ENCODE measurements around the gene ETV6.

ETV6 gene

DNA sequence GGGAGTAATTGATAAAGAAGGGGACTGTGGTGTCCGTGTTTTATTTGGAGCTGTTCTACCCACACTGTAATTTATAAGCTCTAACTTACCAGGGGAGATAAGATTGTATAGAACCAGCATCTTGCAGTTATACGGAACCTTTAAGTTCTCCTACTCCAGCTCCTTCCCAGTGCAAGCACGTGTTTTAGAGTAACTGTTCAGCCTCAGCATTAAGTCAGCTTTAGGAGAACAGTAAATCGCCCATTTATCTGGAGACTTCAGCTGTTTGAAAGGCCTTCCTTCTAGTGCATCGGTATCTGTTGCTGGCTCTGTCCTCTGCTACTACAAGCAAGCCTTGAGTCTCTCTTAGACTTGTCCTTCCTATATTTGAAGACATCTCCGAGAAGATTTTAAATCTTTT, 95.6 kb downstream of the ETV6 start:
- no peak for DNase-seq

DNA sequence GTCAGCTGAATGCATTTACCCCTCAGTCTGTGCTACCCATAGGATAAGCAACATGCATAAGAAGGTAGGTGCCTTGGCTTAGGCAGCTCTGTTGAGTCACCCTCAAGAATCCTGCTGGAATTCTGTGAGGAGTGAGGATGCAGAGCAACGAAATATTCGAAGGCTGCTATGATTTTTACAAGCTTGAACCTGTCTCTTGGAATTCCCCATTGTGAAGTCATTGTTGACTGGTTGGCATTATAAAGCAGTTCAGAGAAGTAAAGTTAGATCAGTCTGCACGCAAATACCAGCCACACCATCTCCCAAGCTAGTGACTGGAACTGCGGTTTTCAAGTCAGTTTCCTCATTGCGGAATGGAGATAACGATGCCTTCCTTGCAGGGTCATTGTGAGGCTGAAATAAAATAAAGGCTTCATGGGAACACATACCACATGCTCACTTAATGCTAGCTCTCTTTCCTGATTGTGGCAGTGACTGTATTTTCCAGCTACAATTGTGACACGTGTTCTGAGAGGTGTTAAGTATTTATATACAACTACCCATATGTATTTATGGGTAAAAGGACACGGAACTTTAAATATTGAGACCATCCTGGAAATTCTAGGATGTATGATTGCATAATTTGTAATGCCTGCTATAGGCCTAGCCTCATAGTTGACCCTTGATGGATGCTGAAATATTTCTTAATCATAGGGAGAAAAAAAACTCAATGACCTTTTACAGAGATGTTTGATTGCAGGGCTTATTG, 96.7 kb downstream of the ETV6 start:
- DNase-seq: peak; percentile 53

DNA sequence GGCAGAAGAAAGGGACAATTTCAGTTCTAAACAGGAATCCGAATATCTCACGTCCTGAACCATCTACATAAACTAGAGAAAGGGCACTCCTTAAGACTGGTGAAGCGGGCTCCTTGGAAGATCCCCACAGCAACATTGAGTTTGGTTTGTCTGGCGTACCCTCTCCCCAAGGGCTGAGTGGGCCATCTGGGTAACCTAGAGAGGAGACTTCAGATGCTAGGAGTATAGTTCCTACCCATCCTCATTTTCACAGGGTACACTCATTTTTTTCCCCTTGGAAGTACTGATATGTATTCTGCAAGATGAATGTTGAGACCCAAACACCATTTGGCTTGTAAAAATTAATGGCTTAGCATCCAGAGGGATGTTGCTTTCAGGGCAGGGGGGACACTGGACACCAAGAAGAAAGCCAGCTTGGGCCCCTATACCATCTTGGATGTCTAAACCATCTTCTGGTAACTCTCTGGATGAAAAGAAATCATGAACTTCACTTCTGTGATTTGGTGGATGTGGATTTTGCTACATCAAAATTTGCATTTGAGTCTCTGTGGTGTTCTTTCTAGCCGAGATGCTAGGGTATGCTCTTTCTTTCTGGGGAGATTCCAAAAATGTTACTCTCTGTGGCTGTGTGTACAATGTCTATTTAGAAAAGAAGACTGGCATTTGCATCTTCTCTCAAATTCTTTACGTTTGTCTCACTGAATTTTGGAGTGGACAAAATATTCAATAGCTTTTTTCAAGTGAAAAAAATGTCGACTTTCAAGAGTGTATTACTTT, 97.7 kb downstream of the ETV6 start:
- no peak for DNase-seq

DNA sequence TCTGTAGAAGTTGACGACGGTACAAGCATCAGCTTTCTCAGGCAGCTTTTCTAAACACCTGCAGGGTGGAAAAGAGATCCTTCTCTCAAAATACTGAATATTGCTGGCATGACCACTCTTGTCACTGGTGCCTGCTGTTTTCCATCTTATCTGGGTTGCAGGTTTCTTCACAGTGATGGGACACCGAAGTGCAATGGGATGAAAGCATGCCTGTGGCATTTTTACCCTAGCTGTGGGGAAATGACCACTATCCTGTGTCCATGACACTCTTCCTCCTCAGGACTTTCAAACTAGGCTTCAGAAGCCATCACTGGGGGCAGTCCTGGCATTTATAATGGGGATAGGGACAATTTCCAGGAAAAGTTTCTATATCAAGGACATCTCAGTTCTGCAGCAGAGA, 98.5 kb downstream of the ETV6 start:
- no peak for DNase-seq

DNA sequence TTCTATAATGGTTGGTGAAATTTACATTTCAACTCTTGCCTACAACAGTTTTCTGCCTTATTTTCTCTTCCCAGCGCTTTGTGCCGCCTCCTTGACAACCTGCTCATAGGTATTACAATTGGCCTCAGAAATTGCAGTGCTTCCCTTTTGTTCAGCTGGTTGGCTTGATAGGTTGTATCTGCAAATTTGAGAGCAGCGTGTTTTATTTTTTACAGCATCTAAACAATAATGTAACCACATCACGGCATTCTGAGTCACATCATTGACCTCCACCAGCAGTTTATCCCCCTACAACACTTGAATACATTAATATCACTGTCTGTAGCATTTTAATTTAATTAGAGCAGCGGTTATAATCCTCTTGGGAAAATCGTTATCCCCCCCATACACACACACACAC, 99.4 kb downstream of the ETV6 start:
- no peak for DNase-seq

DNA sequence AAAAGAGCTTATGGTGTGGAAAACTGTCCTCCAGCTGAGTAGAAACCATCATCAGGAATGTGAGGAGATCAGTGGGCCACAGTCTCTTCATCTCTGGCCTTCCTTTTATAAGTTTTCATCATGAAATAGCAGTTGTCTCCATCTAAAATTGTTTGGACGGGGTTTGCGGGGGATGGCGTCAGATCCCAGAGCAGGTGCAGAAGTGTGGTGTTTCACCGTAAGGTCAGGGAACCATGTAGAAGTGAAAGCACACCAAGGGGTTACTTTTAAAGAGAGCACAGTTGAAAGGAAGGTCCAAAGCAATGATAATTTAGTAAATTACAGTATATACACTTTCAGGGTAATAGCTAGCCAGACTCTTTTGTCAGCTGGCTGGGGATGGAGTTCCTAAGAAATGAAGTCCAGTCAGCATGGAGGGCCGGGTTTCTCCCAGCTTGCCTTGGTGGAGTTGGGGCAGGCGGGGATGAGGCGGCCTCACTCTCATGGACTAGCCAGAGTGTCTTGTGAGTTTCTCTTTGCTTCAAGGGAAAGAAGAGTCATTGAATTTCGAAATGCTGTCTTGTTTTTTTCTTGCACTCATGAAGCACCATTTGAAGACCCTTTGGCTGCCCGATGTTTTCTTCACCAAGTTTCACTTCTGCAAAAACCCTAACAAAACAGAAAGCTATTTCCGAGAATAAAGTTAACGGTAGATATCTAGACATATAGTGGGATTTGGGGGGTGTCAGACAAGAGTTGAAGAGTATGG, 100.6 kb downstream of the ETV6 start:
- no peak for DNase-seq

DNA sequence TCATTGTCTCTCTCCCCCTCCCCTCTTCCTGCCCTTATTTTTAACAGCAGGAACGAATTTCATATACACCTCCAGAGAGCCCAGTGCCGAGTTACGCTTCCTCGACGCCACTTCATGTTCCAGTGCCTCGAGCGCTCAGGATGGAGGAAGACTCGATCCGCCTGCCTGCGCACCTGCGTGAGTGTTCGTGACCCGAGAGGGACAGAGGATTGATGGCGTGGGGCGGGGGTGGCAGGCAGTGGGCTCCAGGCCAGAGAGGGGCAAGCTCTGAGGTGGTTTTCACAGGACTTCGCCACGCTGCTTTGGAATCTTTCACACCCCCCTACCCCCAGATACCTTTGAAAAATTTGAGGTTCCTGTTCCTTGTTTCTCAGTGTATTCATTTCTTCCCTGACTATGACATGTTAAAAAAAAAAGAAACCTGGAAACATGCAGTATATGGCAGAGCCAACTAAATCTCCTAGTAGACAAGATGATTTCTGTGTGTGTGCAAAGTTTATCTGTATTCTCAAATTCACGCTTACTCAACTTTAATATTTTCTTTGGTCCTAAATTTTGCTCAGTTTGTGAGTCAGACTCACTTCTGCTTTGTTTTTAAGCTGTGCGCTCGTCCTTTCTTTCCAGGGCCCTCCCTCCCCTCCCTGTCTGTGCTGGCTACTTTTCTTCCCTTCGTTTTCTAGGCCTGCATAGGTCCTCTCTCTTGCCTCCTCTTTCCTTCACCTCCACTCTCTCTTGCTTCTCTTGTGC, 103.1 kb downstream of the ETV6 start:
- DNase-seq: no peak

DNA sequence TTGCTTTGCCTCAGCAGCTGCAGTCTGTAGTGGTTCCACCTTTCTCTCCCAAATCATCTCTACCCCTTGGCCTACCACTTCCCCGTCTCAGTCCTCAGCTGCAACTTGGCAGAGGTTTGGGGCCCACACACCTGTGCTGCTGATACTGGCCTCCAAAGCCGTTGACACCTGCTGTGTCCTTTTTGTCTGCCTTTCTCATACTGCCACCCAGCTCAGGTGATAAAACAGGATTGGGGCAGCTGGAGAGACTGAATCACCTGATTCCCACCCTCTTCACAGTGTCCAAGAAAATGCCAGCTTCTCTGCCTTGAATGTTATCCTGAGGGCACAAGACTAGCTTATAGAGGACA, 103.7 kb downstream of the ETV6 start:
- DNase-seq: no peak

DNA sequence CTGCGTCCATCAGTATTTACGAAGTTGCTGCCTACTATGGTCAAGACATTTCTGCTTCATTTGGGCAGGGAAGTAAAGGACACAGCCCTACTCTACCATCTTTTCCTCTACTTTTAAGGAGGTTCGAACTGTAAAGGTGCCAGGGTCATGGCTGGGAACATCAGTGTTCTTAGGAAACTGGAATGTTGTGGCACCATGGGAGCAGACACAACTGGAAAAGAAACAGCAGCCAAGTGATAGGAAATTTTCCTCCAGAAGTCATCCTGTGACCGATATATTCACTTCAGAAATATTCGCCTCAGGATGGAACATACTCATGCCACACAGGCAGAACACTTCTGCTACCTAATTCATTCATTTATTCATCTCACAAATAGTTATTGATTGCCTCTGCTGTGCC, 104.4 kb downstream of the ETV6 start:
- no peak for DNase-seq

DNA sequence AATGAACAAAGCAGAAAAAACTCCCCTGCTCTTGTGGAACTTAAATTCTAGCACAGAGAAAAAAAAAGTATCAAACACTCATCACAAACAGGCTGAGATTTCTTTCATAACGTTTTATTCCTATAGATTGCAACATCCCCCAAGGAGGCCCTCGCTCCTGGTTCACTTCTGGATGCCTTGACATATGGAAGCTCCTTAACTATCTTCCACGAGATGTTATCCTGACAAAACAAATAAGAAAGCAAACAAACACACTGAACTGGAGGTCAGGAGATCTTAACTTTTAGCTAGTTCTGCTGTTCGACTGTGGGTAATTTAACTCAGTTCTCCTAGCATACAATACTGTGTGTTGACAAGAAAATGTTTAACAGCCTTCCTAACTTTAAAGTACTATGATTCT, 104.8 kb downstream of the ETV6 start:
- DNase-seq: no peak

DNA sequence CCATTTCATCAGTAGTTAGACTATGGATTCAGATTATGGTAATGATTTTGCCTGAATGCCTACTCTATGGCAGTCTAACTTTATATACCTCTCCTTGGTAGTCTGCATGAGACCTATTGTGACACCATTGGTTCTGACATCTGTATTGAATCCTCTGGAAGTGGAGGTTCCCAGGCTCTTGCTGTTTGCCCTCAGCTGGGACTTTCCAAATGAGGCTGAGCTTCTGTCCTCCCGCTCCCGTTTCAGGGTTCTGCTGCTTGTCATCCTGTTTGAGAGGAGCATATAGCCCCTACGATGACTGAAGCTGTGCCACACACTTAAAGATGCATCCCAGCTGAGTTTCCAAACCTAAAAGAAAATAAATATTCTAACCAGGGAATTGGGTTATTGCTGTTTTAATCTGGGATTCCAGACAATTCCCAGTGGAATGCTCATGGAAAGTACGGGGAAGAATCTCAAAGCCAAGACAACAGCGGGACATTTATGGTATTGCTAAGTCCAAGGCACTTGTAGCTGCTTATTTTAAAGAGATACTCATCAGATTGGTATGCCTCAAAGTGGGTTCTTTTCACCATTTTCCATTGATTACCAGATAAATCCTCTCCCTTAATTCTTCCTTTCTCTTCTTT, 105.9 kb downstream of the ETV6 start:
- no peak for DNase-seq

DNA sequence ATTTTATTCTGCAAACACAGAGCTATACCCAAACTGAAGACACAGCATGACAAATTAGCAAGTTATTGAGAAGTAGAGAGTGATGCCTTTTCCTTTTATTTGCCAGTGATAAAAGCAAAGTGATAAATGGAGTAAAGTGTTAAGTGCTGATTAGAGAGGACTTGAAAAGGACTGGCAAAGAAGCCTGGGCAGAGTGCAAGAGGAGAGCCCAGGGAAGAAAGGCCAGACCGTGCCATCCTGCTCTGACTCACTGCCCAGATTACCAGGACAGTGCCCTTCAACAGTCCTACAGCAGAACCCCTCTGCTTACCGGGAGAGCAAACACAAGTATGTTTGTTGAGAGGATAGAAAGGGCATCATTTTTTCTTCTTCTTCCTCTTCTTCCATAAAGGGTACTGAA, 106.5 kb downstream of the ETV6 start:
- DNase-seq: no peak

DNA sequence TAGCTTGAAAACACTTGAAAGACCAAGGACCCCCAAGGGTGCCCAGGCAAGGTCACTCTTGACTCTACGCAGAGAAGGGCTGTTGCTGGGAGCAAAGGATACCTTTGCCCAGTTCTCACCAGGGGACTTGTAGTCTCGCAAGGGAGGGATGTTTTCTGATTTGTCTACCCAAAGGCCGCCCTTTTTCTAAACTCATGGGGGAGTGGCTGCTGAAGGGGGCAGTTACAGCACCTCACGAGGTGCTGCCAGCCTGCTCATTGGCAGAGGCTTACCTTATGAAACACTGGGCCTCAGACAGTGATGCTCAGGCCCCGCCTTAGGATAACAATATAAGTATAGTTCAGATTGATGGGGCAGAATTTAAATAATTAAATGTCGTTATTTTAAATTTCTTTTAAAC, 107.0 kb downstream of the ETV6 start:
- no peak for DNase-seq

DNA sequence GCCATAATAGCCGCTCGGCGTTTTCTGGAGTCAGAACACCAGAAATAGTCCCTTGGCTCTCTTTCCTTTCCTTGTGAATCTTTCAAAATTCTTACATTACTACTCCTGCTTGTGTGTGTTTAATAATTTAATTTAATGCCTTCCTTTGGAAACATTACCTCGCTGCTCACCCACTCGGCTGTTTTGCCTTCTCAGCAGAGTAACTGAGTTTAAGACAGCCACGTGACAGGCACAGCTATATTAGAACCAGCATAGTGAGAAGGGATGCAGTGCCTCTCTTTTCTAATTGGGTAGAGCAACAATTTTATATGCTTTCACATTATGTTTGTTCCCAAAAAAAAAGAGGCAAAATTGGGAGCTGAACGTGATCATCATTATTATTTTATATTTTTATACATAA, 107.6 kb downstream of the ETV6 start:
- DNase-seq: no peak

DNA sequence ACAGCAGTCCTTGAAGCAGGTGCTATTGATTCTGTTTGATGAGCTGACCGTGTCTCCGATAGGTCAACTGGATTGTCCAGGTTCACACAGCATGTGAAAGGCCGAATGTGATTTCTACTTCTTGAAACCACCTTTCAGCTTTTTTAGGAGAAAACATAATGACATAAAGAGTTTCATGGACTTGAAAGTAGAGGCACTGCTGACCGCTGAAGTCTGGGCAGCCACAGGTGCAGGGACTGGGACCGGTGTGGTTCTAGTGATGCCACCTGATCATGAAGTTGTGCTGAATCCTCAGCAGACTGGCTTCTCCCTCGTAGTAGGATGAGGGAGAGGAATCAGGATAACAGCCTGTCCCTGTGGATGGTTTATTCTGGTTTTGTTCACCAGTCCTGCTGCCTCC, 108.1 kb downstream of the ETV6 start:
- no peak for DNase-seq

DNA sequence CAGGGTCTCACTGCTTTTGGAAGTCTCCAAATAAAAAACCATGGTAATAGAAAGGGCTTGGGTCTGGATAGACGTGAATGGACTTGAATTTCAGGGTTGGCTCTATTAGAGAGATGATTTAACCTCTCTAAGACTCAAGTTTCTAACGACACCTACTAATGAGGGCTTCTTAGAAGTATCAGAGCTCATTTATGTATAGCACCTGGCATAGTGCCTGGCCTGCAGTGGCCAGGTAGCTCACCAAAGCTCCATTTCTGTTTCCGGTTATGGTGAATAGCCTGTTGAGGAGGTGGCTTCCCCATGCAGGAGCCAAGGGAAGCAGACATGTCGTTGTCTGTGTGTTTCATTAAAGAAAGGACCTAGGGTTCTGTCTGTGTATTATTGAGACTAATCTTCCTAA, 108.6 kb downstream of the ETV6 start:
- DNase-seq: no peak

DNA sequence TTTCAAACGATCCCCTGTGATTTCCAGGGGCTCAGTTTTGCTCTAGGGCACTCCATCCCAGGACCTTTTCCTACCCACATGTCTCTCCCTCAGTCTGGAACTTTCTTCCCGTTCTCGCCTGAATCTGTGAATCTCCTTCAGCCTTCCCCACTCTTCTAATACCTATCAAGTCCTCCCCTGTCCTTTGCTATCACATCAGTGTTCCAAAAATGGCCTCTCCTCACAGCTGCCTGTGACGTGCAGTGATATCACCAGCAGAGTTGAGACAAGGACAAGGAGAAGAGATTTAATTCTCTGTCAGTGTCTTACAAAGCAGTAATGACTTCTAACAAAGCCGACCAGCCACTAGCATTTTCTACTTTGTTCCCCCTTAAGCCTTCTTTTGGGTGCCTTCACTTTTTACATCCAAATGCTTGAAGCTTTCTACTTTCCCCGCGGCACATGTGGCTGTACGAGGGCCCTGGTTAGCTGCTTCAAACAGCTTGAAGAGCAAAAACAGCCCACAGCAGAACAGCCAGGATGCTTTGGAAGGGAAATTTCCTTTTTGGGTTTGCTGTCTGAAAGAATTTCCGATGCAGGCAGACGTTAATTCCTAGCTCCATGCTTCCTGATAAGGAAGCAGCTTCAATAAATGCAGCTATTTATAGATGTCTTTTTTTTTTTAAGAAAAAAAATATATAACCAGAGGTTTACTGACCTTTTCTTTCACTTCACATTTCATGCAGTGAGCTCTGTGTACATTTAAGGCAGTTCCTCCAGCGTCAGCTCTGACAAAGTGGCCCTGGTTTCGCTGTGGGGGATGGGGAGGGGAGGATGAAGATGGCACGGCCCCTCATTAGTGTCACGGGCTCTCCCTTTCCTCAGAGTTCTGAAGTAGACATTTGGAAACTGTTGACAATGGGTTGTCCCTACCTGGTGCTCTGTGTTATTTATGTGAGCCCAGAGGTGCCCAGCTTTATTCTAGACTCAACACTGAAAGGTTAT, 109.3 kb downstream of the ETV6 start:
- DNase-seq: no peak

DNA sequence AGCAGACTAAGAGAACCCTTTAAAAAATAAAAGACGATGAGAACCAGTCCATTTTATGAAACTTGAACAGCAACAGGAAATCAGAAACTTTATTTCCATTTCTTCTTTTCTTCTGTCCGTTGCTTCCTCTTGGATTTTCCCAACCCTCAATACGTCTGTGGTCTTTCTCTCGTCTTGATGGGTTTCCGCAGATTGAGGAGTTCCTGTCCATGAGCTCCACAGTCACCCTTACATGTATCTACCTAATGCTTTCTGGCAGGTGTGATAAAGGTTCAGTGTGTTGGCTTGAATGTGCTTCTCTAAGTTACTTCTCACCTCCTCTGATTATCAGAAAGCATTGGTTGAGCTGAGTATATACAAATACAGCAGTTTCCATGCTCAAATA, 110.0 kb downstream of the ETV6 start:
- no peak for DNase-seq

DNA sequence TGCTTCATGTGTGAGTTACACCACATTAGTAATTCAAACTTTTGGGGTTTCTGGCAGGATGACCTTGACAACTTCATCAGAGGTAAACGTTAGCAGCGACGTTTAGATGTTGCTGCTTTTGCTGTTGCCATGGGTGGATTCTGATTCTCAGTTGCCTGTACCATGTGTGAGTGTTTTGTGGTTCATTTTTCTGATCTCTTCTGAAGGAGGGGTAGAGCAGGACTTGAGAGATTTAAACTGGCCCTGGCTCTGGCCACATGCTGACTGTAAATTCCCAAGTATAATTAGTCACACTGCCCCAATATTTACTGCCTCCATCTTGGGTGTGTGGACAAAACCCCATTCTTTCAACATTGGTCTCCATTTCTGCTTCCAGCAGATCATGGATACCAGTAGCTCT, 110.4 kb downstream of the ETV6 start:
- DNase-seq: no peak

DNA sequence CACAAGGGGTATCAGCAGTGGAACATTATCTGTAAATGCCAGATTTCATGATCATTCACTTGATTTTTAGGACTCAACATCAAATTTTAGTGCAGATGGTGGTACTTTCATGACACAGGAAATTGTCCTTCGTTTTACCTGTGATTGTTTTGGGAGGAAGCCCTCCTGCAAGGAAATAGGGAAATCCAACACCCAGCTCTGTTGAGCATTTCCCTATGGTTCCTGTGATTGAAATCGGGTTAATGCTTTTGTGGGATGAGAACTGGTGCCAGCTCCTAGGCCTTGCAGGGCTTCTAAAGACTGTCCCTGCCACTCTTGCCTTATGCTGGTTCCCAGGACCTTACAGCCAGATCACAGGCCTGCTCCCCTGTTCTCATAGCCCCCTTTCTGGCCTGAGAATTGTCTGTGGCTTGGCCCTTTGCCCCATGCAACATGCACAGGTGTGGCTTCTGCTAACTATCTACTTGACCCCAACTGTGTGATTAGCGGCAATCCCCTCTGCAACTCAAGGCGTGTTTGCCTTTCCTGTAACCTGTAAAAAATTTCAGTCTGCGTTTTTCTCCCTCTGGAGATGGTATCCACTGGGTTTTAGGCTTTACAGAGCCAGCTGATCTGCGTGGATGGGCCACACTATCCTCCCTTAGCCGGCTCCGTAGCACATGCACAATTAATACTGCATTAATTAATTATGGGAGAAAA, 112.5 kb downstream of the ETV6 start:
- DNase-seq: no peak

DNA sequence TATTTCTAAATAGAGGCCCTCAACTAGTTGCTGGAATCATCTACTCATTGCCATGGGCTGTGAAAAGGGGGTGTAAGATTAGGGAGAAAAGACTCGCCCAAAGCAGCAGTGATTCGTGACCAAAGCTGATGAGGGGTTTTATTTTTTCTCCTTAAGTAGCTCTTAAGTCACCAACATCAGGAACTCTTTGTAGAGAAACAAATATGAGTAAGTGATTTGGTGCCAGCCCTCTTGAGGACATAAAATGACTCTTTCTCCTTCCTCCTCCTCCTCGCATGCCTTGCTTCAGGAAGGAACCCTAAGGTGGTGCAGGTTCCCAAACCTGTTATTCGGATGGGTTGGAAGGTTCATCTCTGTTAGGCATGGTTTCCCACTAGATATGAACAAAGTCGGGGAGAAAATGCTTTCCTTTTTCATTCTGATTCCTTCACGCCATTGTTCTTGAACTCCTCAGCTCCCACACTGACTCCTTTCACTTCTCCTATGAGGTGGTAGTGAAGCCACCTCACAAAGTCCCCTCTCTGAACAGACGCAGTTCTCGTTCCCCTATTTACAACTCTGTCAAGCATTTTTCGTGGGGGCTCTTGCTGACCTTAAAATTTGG, 113.4 kb downstream of the ETV6 start:
- no peak for DNase-seq
